HG02981 (cell line): ENCODE data around the gene CRIM1.
"Not testable (repeated sequence)": the region's sequence is repeated elsewhere in the genome, so short reads cannot be mapped to it uniquely, and the experiment has no call there.

Source experiments
- ATAC-seq: cut with Tn5 transposase; IDR thresholded peaks from one replicate; pipeline ENCODE4 v1.9.1; 2021; ENCODE audit warnings: mild to moderate bottlenecking, moderate library complexity; ENCODE audit not compliant: unreplicated experiment

CRIM1 gene, protein sequence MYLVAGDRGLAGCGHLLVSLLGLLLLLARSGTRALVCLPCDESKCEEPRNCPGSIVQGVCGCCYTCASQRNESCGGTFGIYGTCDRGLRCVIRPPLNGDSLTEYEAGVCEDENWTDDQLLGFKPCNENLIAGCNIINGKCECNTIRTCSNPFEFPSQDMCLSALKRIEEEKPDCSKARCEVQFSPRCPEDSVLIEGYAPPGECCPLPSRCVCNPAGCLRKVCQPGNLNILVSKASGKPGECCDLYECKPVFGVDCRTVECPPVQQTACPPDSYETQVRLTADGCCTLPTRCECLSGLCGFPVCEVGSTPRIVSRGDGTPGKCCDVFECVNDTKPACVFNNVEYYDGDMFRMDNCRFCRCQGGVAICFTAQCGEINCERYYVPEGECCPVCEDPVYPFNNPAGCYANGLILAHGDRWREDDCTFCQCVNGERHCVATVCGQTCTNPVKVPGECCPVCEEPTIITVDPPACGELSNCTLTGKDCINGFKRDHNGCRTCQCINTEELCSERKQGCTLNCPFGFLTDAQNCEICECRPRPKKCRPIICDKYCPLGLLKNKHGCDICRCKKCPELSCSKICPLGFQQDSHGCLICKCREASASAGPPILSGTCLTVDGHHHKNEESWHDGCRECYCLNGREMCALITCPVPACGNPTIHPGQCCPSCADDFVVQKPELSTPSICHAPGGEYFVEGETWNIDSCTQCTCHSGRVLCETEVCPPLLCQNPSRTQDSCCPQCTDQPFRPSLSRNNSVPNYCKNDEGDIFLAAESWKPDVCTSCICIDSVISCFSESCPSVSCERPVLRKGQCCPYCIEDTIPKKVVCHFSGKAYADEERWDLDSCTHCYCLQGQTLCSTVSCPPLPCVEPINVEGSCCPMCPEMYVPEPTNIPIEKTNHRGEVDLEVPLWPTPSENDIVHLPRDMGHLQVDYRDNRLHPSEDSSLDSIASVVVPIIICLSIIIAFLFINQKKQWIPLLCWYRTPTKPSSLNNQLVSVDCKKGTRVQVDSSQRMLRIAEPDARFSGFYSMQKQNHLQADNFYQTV

DNA sequence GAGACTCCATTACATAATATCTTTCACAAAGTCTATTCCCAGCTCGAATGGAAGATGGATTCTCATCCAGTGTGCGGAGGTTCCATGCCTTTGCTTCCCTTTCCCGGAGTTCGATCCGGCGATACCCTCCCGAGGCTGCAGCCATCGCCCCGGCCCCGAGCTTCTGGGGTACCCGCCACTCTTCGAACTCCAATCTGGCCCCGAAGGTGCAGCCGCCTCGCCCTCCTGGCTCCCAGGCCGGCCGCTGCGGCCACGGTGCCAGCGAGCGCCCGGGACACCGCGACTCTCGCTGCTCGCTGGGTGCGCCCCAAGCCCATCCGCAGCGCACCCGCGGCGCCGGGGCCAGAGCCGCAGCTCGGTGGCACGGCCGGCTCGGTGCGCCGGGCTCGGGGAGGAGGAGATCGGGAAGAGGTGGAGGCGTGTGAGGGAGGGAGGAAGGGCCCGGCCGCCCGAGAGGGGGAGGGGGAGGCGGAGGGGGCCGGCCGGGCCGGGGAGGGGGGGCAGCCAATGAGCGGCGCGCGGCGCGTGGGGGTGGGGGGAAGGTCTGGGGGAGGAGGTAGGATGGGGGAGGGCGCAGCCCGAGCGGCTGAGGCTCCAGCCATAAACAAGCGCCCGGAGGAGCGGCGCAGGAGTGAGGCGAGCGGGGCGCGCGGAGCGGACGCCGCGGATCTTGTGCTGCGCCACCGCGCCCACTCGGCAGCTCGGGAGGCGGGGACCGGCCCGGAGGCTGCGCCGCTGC is at the start of gene CRIM1:
Gene CRIM1 (plus strand): TSS at position 628 of the 739 bp plus-strand sequence. CDS start 515 bp downstream, outside the sequence.
- ATAC-seq: peak; percentile 37

DNA sequence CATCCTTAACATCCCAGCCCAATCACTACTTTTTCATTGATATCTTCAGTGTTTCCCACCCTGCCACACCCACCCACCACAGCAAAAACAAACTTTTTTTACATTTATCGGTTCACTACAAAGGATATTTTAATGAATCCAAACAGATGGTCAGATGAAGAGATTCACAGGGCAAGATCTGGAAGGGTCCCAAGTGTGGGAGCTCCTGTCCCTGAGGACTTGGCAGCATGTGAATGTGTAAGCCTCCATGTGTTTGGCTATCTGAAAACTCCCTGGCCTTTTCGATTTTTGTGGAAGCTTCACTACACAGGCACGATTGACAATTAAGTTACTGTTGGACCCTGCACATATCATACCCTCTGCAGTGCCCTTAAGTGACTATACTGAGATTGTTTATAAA is 48.1 kb upstream of the CRIM1 start:
- ATAC-seq: no peak

DNA sequence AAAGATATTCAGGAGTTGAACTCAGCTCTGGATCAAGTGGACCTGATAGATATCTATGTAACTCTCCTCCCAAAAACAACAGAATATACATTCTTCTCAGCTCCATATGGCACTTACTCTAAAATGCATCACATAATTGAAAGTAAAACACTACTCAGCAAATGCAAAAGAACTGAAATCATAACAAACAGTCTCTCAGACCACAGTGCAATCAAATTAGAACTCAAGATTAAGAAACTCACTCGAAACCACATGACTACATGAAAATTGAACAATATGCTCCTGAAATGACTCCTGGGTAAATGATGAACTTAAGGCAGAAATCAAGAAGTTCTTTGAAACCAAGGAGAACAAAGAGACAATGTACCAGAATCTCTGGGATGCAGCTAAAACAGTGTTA is 45.1 kb upstream of the CRIM1 start:
- ATAC-seq: not testable (repeated sequence)

DNA sequence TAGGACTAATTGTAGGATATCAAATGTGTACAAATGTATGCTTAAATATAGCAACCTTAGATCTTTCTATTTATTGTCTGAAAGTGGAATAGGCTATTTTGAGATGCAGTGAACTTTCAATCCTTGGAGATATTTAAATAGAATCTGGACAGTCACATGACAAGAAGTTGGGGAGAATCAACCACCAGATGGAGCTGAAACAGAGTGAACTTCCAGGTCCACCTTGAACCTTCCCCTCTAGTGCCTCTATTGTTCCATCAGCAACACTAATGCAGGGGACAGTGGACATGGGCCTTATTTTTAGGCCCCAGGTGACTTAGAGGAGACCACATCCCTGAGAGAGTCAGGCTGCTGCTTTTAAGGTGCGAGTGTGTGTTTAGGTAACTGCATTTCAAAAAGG is 37.0 kb upstream of the CRIM1 start:
- no peak for ATAC-seq

DNA sequence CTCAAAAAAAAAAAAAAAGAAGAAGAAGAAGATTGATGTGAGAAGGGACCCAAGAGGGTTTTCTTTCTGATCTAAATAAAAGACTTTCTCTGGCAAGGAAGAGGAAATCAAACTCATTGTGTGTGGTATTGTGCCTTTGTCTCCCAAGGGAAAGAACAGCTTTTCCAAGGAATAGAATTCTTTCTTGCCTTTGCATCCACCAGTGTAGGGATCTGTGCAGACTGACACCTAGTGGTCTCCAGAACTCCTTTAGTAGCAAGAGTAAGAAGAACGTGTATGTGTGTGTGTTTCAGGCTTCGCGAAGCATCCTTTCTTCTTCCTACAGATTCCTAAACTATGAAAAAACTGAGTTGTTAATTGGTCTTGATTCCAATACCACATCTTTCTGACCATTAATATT is 33.5 kb upstream of the CRIM1 start:
- no peak for ATAC-seq

DNA sequence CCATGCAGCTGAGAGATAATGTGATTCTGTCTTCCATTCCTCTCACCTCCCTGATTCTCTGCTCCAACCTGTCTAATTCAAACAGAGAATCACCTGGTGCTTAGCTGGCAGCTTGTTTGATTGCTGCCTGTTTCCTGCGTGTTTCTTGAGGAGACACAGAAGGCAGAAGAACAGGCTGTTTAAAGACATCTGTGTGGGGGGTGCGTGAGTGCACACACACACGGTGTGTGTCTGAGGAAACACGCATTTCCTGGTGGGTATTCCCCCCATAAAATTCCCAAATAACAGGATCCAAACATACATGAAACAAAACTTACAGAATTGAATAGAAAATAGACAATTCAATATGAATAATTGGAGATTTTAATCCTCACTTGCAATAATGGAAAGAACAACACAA is 29.3 kb upstream of the CRIM1 start:
- no peak for ATAC-seq

DNA sequence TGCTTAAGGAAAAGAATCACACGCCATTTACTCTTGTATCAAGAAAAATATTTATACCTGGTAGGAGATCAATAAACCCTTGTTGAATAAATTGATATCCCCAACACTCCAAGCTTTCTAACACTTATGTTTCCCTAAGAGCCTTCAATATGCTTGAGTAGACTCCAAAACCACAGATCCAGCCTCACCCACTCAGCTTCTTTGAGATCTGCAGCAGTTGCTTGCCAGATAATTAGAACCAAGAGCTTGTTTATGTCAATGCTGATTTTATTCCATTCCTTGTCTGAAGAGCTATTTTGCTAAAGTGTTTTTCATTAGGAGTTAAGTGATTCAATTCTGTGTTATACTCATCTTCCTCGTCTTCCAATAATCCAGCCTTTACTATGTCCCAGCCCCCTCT is 26.3 kb upstream of the CRIM1 start:
- no peak for ATAC-seq

DNA sequence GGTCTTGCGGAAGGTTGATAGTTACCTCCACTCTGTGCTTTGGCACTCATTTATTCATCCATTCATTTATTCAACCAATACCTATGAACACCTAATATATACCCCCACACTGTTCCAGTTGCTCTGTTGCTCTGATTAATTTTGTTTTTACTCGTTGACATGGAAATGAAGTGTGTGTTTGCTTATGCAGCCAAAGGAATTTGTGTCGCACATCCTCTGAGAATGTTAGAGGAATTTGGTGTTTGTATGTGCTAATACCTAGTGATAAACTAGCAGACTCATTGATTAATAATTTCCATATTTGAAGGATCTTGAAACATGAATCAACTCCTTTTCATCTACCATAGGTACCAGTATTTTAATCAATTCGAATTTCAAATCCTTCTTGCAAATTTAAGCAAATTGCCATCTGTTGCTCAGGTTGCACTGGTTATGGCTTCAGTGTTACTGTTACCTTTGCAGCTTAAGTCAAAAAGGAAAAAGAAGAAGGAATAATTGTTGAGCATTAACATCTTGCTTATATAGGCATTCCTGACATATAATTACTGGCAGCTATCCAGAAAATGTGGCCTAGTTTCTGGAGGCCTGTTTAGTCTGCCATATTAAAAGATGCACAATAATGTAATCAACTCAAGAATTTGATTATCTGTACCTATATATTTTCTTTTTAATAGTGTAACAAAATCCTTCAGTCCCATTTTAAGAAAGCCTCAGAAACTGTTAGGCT is 25.7 kb upstream of the CRIM1 start:
- no peak for ATAC-seq

DNA sequence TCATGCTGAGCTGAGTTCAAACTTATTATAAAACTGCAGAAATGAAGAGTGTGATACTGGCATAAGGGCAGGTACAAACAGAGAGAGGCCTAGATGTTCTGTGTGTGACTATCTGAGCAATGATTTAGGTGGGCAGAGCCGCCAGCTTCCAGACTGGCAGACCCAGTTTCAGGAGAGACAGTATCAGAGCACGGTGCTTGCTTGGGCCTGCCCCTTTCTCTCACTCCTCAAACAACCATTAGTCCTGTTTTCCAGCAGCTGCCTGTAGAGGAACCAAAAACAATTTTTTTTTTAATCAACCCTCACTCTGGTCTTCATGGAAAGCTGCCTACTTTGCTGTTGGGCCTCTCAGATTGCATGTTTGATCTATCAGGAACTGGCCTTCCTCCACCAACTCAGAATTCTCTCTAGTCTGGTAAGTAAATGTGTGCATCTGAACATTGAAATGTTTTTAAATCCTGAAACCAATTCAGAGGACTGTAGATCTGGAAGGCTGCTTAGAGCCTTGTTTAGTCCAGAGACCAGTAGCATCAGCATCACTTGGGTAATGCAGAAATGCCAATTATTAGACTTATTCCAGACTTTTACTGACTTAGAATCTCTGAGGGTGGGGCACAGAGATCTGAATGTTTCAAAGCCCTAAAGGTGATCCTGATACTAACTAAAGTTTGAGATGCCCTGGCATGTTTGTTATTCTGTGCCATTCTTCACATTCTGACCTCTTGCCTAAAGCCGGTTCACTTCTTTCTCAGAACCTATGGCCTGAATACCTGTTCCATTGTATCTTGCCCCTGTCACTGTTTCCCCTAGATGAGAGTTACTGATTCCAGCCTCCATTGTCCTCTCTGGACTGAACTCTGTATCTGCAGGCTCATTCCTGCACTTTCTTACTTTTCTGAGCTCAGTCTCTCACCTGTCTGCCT is 24.8 kb upstream of the CRIM1 start:
- no peak for ATAC-seq

DNA sequence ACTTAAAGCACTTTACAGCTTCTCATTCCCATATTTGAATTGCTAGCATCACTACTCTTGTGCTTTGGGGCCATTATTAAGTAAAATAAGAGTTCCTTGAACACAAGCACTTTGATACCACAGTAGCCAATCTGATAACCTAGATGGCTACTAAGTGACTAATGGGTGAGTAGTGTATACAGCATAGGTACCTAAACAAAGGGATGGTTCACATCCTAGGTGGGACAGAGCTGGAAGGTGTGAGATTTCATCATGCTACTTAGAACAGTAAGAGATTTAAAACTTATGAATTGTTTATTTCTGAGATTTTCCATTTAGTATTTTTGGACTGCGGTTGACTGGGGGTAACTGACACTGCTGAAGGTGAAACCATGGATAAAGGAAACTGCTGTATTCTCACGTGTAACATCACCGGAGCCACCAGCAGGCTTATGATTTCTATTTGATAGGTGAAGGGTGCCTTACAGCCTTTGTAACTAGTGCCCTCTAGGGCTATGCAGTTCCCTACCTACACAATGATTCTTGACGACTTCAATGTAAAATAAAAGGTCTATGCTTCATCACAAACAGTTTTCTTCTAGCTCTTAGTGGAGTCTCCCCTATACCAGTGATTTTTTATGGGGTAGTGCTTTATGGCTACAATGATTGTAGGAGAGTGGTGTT is 22.1 kb upstream of the CRIM1 start:
- no peak for ATAC-seq

DNA sequence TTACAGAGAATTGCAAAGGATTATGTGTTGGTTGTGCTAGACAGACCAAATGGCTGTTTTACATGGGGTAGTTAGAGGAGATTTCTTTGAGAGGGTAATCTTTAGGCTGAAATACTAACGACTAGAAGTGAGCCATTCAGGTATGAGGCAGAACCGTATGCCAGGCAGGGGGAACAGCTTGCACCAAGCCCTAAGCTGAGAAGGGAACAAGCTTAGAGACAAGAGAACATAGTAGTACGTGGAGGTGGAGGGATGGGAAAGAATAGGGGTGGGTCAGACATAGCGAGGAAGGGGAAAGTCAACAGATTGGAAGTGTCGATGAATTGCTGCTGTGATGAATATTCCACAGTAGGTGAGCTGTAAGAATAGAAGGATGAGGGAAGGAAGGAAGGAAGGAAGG is 20.0 kb upstream of the CRIM1 start:
- no peak for ATAC-seq

DNA sequence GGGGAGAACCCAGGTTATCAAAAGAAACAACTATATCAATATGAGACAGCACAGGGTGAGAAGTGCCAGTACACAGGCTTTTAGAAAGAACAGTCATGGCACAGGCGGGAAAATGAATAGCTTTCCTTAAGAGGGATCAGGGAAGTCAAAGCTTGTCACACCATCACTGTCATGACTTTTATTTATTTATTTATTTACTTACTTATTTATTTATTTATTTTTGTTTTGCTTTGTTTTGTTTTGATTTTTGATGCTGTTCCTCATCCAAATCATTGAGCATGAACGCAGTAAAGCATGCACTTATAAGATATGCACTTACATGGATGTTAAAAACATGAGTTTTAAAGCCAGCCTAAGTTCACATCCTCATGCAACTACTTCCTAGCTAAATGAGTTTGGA is 19.3 kb upstream of the CRIM1 start:
- no peak for ATAC-seq

DNA sequence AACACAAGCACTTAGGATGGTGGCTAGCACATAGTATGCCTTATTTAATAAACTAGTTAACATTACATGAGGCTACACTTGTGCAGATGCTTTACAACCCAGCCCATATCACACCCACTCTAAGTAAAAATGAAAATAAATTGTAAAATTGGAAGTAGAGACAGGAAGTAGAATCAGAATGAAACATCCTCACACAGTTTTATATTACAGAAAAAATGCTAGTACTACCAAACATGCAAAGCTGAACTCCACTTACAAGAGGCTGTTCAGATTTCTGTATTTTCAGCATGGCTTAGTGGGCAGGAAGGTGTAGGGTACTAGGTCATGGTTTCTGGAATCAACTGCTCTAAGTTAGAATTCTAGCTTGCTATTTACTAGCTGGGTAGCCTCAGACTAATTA is 18.2 kb upstream of the CRIM1 start:
- ATAC-seq: no peak

DNA sequence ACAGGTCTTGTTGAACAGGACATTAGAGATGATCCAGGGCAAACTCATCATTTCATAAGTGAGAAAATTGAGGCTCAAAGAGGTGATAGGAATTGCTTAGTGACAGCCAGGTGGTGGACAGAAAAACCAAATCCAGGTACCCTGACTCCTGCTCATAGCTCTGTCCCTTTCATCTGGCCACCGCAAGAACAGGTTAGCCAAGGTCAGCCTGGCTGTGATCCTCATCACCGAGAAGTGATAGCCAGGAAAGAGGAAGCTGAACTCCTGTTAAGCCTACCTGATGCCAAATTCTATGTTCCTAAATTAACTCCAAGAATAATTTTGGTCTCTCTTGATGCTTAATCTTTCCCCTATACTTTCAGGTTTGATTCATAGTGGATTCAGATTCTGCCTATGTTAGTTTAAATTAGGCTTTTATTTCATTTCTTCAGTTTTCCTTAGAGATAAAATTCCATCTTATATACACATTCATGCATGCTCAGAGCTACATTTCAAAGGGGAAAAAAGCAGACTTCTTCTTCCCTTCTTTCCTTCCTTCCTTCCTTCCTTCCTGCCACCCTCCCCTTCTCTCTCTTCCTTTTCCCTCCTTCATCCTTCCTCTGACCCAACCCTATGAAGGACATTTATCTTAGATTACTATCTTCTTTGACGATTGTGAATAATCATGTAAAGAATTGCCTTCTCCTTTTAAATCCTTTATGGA is 17.3 kb upstream of the CRIM1 start:
- ATAC-seq: no peak

DNA sequence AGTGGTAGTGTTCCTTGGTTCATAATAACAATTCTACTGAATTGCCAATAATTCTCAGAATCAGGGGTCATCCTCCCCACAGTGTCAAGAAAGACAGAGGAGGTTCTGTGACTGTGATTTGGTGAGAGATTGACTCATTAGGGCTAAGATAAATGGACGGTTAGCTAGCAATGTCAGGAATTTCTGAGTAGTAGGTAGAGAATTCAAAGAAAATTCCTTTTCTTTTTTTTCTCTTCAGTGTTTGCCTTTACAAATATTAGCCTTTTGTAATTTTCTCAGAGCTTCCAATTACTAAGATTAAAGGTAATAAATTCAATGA is 16.8 kb upstream of the CRIM1 start:
- no peak for ATAC-seq

DNA sequence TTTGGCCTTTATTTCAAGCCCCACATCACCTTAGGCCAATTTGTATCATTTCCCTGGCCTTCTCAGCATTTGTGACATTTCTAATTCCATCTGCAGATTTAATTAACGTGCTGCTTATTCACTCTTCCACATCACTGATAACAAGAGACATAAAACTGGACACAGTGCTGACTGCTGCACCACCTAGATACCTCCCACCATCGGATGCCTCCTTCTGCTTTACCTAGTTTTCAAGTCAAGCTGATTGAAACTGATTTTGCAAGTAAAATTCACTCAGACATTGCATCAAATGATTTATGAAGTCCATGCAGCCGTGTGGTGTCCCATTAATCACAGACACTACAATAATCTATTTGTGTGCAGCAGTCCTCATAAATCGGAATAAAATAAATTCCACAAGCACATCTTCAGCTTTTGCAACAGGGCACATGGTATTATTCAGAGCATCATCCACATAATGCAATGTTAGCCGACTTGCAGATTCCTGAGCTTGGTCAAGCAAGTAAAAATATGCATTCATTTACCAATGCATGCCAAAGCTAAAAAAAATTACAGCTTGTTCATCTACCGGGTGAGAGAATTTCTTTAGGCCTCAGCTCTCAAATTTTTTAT is 15.9 kb upstream of the CRIM1 start:
- ATAC-seq: no peak

DNA sequence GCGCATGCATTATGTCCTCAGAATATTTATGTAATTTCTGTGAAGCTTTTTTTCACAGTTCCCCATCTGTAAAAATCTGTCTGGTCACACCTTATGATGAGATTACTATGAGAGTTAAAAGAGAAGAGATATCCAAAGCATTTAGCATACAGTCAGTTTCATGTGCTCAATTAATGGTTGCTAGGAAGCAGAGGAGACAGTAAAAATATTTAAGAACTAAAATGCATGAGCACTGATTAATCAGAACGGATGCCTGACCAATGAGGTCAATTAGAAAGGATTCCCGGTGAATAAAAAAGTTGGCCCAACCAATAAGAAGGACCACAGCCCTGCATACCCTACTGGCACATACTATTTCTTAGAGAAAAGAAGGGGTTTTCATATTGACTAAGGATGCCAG is 12.0 kb upstream of the CRIM1 start:
- no peak for ATAC-seq

DNA sequence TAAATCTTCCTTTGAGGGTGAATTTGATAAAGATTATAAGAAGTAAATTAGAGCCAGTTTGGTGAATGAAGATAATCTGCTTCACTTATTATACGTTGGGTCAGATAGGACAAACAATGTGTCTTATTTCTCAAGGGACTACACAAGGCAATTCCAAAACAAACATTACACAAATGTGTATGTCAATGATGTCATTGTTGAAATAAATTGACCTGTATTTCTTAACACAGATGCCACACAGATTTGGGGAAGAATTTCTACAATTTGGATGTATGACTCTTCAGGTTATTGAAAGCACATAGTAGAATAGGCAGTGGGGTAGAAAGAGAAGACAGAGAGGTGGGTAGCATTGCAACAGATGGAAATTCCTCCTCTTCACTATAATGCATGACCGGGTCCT is 6.9 kb upstream of the CRIM1 start:
- ATAC-seq: no peak
